ES-I3 (cell line): ENCODE measurements around the gene STH.

Experiments
- H3K36me3 ChIP-seq: 2 replicates; pipeline ENCODE4 v1.6.1; 2013; ENCODE audit warnings: mild to moderate bottlenecking, low read length, control low read depth, moderate library complexity; ENCODE audit not compliant: insufficient read depth
- H3K4me1 ChIP-seq: 2 replicates; pipeline ENCODE4 v1.6.1; 2013; ENCODE audit warnings: mild to moderate bottlenecking, control low read depth, low read length; ENCODE audit not compliant: insufficient read depth
- H3K9ac ChIP-seq: 2 replicates; pipeline ENCODE4 v1.6.1; 2013; ENCODE audit warnings: low read depth, mild to moderate bottlenecking, low read length, moderate library complexity
- H3K9me3 ChIP-seq: 2 replicates; pipeline ENCODE4 v1.6.1; 2013; ENCODE audit warnings: mild to moderate bottlenecking, low read length, moderate library complexity; ENCODE audit not compliant: control insufficient read depth, insufficient read depth

STH gene

GRCh38 chr17:45973946-45974859 lies 24.8 kb upstream of the STH start:
- H3K9ac ChIP-seq, result no peak overlapping the region
- H3K9me3 ChIP-seq, result no peaks in the 10 kb centered on the region
- no peaks in the 10 kb centered on the region for H3K36me3 ChIP-seq
- H3K4me1 ChIP-seq, result no peaks in the 10 kb centered on the region; the same call in 1 of the 2 replicates

GRCh38 chr17:45974916-45975630 lies 24.0 kb upstream of the STH start:
- Histone ChIP-seq H3K4me1 (no peaks in the 10 kb centered on the region; the same call in 1 of the 2 replicates), H3K36me3 (no peaks in the 10 kb centered on the region), H3K9ac (no peak overlapping the region), H3K9me3 (no peaks in the 10 kb centered on the region)

- Histone ChIP-seq H3K9ac (no peak overlapping the region), H3K9me3 (no peaks in the 10 kb centered on the region), H3K36me3 (no peaks in the 10 kb centered on the region), H3K4me1 (no peaks in the 10 kb centered on the region; the same call in 1 of the 2 replicates)
Measured at GRCh38 chr17:45975640-45976295, 23.3 kb upstream of the STH start.

- Histone ChIP-seq H3K9ac (no peak overlapping the region), H3K36me3 (no peaks in the 10 kb centered on the region), H3K9me3 (no peaks in the 10 kb centered on the region), H3K4me1 (no peaks in the 10 kb centered on the region; the same call in 1 of the 2 replicates)
Measured at GRCh38 chr17:45976391-45976754, 22.7 kb upstream of the STH start.

GRCh38 chr17:45976755-45977505 lies 22.1 kb upstream of the STH start:
- Histone ChIP-seq H3K9ac (no peak overlapping the region), H3K4me1 (no peaks in the 10 kb centered on the region; the same call in 1 of the 2 replicates), H3K9me3 (no peaks in the 10 kb centered on the region), H3K36me3 (no peaks in the 10 kb centered on the region)

GRCh38 chr17:45977506-45977824 lies 21.6 kb upstream of the STH start:
- Histone ChIP-seq H3K9ac (no peak overlapping the region), H3K36me3 (no peaks in the 10 kb centered on the region), H3K4me1 (no peaks in the 10 kb centered on the region; the same call in 1 of the 2 replicates), H3K9me3 (no peaks in the 10 kb centered on the region)

GRCh38 chr17:45977976-45978626 lies 20.9 kb upstream of the STH start:
- Histone ChIP-seq H3K36me3 (no peaks in the 10 kb centered on the region), H3K4me1 (no peaks in the 10 kb centered on the region; the same call in 1 of the 2 replicates), H3K9ac (no peak overlapping the region), H3K9me3 (no peaks in the 10 kb centered on the region)

GRCh38 chr17:45979137-45979536 lies 19.9 kb upstream of the STH start:
- no peak overlapping the region for H3K9ac ChIP-seq
- H3K36me3 ChIP-seq, result no peaks in the 10 kb centered on the region
- H3K4me1 ChIP-seq, result no peaks in the 10 kb centered on the region; the same call in 1 of the 2 replicates
- H3K9me3 ChIP-seq, result no peaks in the 10 kb centered on the region

- no peaks in the 10 kb centered on the region for H3K9me3 ChIP-seq
- H3K36me3 ChIP-seq, result no peaks in the 10 kb centered on the region
- H3K9ac ChIP-seq, result no peak overlapping the region
- H3K4me1 ChIP-seq, result no peaks in the 10 kb centered on the region
Measured at GRCh38 chr17:45980855-45981254, 18.2 kb upstream of the STH start.

- Histone ChIP-seq H3K9me3 (no peaks in the 10 kb centered on the region), H3K9ac (no peak overlapping the region), H3K4me1 (no peaks in the 10 kb centered on the region), H3K36me3 (no peaks in the 10 kb centered on the region)
Measured at GRCh38 chr17:45981306-45981705, 17.7 kb upstream of the STH start.

- H3K9ac ChIP-seq, result no peak overlapping the region
- H3K9me3 ChIP-seq, result no peaks in the 10 kb centered on the region
- H3K4me1 ChIP-seq, result no peaks in the 10 kb centered on the region
- no peaks in the 10 kb centered on the region for H3K36me3 ChIP-seq
Measured at GRCh38 chr17:45982791-45983613, 16.0 kb upstream of the STH start.

- H3K9ac ChIP-seq, result no peak overlapping the region
- H3K4me1 ChIP-seq, result no peaks in the 10 kb centered on the region
- H3K36me3 ChIP-seq, result no peaks in the 10 kb centered on the region
- no peaks in the 10 kb centered on the region for H3K9me3 ChIP-seq
Measured at GRCh38 chr17:45983614-45984310, 15.3 kb upstream of the STH start.

- Histone ChIP-seq H3K4me1 (no peaks in the 10 kb centered on the region), H3K9ac (no peak overlapping the region), H3K9me3 (no peaks in the 10 kb centered on the region), H3K36me3 (no peaks in the 10 kb centered on the region)
Measured at GRCh38 chr17:45984368-45984767, 14.7 kb upstream of the STH start.
